ENCODE results near the gene NR2F2. TPM values are rescaled to one million over a fixed set of nuclear protein-coding genes. Genes with fewer than 3 reads are reported as not detected.

Gene NR2F2
- total and polyA plus RNA-seq, 2 of the 13 experiments (the other 11 are each of a cell fraction or from before 2014, with no cell fraction given): 3.5 to 4.7 TPM

DNA sequence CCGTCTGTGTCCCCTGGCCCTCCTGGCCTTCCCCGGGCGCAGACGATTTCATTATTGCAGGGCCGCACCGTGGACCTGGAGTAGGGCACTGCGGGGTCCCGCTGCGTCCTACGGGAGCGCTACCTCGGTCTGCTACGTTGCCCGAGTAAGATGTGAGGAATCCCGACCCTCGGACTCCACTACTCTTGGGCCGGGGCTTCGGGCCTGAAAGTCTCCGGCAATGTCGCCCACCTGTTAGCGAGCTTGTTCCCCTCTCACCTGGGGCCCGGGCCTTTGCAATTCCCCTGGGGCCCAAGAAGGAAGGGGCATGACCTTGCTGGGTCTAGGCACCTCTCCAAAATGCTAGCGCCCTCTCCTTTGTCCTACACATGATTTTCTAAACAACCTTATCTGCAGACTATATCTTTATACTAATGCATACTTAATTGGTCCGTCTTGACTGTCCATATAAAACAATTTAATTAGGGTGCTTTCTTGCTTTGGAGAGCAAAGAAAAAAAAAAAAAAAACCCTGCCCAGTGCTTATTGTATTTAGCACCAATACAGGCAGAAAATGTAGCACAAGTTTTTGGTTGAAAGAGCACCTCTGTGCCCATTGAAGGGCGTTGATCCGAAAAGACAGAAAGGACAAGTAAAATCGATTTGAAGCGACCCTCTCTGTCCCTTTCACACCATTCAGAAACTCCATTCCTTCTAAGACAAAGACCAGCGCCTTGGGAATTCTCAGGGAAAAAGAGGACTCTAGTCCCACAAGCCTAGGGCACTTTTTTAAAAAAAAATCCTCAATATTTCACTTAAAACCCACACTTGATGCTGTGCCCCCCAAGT lies 7.0 kb upstream of the NR2F2 start:
- Histone ChIP-seq H3K27me3 (ENCODE audit: control insufficient read depth in 1 of 2, insufficient read depth in 2 of 2, low read length in 2 of 2) (no peaks in the 10 kb centered on the region; a peak in 1 of 5 replicates), H3K9me3 (ENCODE audit: low read length) (no peaks in the 10 kb centered on the region), H3K9ac (ENCODE audit: insufficient read depth, low read depth, low read length) (no peak overlapping the region), H4K20me1 (ENCODE audit: insufficient read depth, low read length) (no peaks in the 10 kb centered on the region), H3K4me1 (ENCODE audit: insufficient read depth, low read length) (peaks cover 38% of the 10 kb centered on the region), H3K4me3 (replicated peaks in 1 of 3; ENCODE audit: insufficient read depth in 1 of 3, low read depth in 2 of 3, low read length in 3 of 3) (no peak overlapping the region), H3K4me2 (ENCODE audit: low read depth, low read length) (no peak overlapping the region), H3K27ac (ENCODE audit: extremely low read length, insufficient read depth, low read length) (no peak overlapping the region), H2AFZ (ENCODE audit: low read length) (no peak overlapping the region), H3K36me3 (replicated peaks in 1 of 2; ENCODE audit: control insufficient read depth in 1 of 2, insufficient read depth in 2 of 2, low read length in 2 of 2) (no peaks in the 10 kb centered on the region), H3K79me2 (ENCODE audit: insufficient read depth, low read length) (peaks cover 2% of the 10 kb centered on the region)
- POLR2A ChIA-PET: no interaction called here
- CTCF ChIA-PET (ENCODE audit: low intra/inter-chr PET ratio, low total read pairs): no interaction called here
- DNase-seq (ENCODE audit: low spot score): no peak
- no peak for ATAC-seq
- no peak for FAIRE-seq
- intact Hi-C loops (cut with micrococcal nuclease; ENCODE audit: unreplicated experiment) (loop anchor here (10.0 kb wide), 1 partner anchor 261 kb away; no protein-coding TSS in a partner anchor), in situ Hi-C loops (cut with HindIII; ENCODE audit: extremely low pct_ligation_motif_present, low pct_unique_long_range_greater_than_20kb) (no loop called here)
- 92% methylated on average over 26 of the region's 29 CpGs for WGBS (ENCODE audit: low lambda C conversion rate)
- TF ChIP-seq, protein P1, sequence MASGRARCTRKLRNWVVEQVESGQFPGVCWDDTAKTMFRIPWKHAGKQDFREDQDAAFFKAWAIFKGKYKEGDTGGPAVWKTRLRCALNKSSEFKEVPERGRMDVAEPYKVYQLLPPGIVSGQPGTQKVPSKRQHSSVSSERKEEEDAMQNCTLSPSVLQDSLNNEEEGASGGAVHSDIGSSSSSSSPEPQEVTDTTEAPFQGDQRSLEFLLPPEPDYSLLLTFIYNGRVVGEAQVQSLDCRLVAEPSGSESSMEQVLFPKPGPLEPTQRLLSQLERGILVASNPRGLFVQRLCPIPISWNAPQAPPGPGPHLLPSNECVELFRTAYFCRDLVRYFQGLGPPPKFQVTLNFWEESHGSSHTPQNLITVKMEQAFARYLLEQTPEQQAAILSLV (CRISPR knock-in tag; IDR thresholded peaks at IDR 0.05; ENCODE audit: borderline replicate concordance): no peak
- no peak for TF ChIP-seq GATAD2A (CRISPR knock-in tag; IDR thresholded peaks at IDR 0.05)
- no peak for TF ChIP-seq ZNF746 (CRISPR knock-in tag; IDR thresholded peaks at IDR 0.05)
- no peak for TF ChIP-seq NFKBIZ (CRISPR knock-in tag; IDR thresholded peaks at IDR 0.05)
- no peak for TF ChIP-seq MTF1 (CRISPR knock-in tag; IDR thresholded peaks at IDR 0.05)
- no peak for TF ChIP-seq BCL3 (CRISPR knock-in tag; IDR thresholded peaks at IDR 0.05)
- TF ChIP-seq ZNF432 (CRISPR knock-in tag; IDR thresholded peaks at IDR 0.05; ENCODE audit: borderline replicate concordance): no peak
- no peak for TF ChIP-seq SIX4 (CRISPR knock-in tag; IDR thresholded peaks at IDR 0.05)
- no peak for TF ChIP-seq MTA3 (CRISPR knock-in tag; IDR thresholded peaks at IDR 0.05)
- TF ChIP-seq MLLT10 (CRISPR knock-in tag; IDR thresholded peaks at IDR 0.05): no peak
- BruUV-seq (replicated peaks): no TSS peak
